Measurements from ENCODE around the gene SIM2.

SIM2 gene

DNA sequence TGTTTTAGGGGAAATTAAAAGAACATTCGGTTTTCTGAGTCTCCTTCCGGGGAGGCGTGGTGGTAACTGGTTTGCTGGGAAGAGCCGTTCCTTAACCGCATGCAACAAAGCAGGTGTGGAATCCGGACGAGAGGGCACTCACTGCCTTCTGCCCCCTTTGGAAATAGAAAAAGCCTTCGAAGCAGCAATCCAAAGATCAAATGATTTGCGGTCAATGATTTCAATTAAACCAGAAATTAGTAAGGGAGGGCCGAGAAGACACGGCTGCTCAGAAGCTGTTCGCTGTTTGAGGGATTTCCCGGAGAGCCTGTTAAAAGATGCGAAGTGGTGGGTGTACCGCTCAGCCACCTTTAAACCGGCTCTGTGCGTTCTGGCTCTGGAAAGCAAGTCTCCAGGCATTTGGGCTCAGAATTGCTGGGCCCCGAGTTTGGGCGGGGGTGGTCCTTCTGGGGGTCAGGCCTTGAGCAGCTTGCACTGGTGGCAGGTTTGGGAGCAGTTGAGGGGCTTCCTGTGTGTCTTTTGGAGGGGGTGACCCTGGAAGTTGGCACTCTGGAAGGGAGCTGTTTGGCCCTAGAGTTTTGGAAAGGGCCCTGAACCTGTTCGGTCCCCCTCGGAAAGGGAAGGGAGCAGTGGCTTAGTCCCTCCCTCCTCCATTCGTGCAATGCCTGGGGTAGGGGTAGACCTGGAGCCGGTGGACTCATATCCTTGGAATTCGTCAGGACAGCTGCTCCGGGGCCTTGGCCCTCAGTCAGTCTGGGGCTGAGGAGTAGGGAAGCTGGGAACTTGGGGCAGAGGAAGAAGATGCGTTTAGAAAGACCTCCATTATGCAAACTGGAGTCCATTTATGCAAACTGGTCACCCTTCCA lies 3.1 kb downstream of the SIM2 start:
- DNase-seq = no peak

GRCh38 chr21:36702622-36702968 lies 3.7 kb downstream of the SIM2 start:
- no peak for DNase-seq

- no peak for DNase-seq
These were observed 4.2 kb downstream of the SIM2 start for GRCh38 chr21:36703123-36703522.

DNA sequence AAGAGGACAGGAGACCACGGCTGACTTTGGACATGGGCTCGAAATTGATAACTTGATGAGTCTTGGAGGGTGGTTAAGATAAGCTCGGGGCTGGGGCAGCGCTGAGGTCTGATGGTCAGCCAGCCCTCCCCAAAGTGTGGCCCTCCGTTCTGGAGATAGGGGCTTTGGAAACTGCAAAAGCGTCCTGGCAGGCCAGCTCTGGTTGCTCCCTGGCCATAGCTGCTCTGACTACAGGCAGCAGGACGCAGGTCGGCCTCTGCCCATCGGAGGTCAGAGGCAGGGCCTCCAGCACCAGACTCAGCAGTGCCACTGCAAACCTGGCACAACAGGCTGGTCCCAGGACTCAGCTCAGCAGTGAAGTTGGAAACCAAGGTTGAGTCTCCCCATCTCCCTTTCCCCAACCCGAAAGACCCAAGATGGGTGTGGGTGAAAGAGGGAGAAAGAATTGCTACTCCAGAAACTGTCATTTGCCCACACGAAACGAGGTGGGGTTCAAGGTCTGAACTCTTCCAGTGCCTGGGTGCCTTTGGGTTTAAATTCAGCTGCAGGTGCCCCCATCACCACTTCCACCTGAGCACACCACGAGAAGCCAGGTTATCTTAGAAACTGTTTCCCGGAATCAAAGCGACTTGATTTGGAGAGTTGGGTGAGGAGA lies 4.8 kb downstream of the SIM2 start:
- DNase-seq = no peak

- no peak for DNase-seq
These were observed 5.5 kb downstream of the SIM2 start for GRCh38 chr21:36704281-36704957.

DNA sequence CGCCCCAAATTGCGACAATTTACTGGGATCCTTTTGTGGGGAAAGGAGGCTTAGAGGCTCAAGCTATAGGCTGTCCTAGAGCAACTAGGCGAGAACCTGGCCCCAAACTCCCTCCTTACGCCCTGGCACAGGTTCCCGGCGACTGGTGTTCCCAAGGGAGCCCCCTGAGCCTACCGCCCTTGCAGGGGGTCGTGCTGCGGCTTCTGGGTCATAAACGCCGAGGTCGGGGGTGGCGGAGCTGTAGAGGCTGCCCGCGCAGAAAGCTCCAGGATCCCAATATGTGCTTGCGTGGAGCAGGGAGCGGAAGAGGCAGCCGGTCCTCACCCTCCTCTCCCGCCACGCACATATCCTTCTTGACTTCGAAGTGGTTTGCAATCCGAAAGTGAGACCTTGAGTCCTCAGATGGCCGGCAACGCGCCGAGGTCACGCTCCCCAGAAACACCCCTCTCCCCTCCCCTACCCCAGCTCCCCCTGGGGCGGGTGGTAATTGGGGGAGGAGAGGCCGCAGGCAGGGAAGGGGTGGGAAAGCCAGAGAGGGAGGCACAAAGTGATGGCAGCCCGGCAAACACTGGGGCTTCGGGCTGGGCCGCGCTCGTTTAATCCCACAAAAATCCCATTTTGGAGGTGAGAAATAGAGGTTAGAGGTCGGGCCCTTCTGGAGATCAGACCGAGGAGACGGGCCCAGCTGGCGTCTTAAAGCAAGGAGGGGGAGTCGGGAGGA lies 6.2 kb downstream of the SIM2 start:
- no peak for DNase-seq

DNA sequence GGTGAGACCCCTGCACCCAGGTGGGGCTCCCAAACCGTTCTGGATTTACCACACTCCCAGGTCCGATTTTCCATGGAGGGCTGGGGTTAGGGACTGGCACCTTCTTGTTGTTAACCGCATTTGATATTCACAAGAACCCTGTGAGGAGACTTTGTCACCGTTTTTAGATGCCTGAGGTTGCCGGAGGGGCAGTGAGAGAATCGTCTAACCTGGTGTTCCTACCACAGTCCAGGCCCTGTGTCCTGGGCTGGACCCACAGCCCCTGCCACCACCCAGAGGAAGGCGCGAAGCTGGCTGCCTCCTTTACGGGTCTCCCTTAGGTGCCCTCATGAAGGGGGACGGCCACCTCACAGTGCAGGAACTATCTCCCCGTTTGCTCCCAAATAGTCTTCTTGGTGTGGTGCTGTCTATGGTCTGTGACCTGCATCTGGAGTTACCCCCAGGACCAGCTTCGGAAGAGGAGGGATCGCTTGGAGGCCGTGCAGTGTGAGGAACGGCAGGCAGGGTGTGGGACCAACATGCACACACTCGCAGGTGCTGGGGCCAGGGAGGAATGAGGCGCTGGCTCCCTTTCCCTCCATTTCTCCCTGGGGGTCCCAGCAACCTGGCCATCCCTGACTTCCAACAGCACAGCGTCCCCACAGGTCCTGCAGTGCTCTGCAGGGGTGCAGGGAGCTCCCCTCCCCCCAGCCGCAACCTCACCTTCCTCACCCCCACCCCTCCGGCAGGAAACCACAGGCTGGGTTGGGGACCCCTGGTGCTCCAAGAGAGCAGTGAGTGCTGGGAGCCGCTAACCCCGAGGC lies 7.0 kb downstream of the SIM2 start:
- DNase-seq = no peak

DNA sequence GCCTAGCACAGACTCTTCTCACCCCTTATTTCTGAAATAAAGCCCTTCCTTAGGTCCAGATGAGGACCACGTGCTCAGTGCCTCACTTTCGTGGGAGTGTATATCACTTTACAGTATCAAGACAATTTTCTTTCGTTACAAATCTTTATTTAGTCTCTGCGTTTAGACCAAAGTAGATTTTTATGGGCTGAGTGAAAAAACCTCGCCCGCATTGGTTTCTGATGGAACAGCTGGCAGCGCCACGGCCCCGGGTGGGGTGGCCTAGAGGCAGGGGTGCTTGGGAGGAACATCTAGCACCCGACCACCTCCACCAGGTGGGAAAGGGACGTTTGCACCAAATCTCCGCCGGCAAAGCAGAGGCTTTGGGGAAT lies 7.6 kb downstream of the SIM2 start:
- DNase-seq = no peak

GRCh38 chr21:36706951-36707762 lies 8.2 kb downstream of the SIM2 start:
- no peak for DNase-seq

DNA sequence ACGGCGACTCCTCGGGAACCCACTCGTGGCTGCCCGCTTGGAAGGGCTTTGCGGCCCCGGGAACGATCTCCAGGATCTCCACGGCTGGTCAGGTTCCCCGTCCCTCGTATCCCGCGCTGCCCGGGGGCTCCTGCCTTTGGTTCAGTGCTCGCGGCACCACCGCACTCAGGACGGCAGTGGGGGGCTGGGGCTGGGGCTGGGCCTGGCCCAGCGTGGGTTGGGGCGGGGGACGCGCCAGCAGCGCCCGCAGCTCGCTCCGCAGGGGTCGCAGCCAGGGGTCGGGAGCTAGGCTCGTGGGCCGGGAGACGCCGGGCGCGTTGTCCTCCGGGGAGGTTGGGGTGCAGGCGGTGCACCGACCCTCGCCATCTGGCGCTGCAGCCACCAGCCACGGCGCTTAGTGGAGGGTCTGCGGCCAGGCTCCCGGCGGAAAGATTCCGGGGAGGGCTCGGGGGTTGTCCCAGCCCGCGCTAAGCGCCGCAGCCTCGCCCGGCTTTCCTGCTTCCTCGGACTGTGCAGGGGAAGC lies 8.9 kb downstream of the SIM2 start:
- no peak for DNase-seq

DNA sequence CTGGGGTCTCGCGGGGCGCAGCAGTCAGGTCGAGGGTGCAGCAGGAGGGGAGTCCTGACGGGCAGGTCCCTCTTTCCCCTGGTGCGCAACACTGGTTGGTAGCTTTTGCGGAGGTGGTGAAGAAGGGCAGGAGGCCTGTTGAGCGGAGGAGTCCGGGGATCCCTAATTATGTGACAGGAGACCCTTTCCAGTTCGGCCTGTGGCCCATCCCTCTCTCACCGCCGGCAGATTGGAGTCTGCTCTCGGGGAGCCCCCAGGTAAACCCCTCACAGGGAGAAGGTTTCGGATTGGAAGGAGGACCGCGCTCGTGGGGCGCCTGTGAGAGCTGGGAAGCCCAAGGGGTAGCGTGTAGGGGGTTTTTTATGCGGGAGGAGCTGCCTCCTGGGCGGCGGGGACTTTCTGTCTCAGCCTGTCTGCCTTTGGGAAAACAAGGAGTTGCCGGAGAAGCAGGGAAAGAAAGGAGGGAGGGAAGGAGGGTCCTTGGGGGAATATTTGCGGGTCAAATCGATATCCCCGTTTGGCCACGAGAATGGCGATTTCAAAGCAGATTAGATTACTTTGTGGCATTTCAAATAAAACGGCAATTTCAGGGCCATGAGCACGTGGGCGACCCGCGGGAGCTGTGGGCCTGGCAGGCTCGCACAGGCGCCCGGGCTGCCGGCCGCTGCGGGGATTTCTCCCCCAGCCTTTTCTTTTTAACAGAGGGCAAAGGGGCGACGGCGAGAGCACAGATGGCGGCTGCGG lies 9.5 kb downstream of the SIM2 start:
- no peak for DNase-seq

DNA sequence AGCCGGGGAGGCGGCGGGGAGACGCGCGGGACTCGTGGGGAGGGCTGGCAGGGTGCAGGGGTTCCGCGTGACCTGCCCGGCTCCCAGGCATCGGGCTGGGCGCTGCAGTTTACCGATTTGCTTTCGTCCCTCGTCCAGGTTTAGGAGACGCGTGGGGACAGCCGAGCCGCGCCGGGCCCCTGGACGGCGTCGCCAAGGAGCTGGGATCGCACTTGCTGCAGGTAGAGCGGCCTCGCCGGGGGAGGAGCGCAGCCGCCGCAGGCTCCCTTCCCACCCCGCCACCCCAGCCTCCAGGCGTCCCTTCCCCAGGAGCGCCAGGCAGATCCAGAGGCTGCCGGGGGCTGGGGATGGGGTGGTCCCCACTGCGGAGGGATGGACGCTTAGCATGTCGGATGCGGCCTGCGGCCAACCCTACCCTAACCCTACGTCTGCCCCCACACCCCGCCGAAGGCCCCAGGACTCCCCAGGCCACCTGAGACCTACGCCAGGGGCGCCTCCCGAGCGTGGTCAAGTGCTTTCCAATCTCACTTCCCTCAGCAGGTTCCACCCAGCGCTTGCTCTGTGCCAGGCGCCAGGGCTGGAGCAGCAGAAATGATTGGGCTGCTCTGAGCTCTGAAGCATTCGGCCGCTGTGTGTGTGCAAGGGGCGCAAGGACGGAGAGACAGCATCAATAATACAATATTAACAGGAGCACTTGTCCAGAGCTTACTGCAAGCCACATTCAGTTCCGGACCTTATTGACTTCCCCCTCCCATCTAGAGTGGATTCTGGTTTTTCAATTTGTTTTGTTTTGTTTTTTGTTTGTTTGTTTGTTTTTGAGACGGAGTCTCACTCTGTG lies 10.3 kb downstream of the SIM2 start:
- no peak for DNase-seq

- DNase-seq = no peak
These were observed 11.2 kb downstream of the SIM2 start for GRCh38 chr21:36709868-36710728.

GRCh38 chr21:36710729-36711048 lies 11.8 kb downstream of the SIM2 start:
- no peak for DNase-seq

- no peak for DNase-seq
These were observed 14.8 kb downstream of the SIM2 start for GRCh38 chr21:36713746-36714145.

DNA sequence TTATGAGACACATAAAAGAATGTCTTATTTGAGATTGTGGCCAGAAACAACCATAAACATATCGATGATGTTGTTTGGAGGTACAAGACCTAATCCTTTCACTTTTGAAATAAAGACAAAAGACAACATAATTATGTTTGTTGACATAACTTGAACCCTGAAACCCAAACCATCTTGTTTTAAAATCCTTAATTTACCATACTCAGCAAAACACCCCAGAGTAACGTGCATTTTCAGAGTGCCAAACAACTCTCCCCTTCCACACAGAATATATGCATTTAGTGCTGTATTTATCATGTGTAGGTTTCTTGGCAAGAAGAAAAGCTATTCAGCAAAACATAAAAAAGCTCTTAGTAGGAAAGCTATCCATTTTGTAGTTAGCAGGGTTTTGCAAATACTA lies 17.5 kb downstream of the SIM2 start:
- no peak for DNase-seq

DNA sequence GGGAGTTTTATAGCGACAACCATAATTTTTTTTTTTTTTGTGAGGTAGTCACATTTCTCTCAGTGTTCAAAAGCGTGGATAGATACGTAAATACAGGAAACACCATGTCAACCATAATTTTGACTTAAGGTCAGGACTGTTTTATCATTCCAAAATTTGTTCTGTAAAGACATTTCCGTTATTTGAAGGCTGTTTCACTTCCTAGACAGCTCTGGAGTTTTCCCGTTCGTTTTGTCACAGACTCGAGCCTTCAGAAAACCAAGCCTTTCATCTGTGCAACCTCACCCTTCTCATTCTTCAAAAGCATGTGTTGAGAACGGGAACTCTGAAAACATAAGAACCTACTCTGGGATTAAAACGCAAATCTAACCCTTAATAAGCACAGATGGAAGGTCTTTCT lies 17.9 kb downstream of the SIM2 start:
- DNase-seq = no peak

DNA sequence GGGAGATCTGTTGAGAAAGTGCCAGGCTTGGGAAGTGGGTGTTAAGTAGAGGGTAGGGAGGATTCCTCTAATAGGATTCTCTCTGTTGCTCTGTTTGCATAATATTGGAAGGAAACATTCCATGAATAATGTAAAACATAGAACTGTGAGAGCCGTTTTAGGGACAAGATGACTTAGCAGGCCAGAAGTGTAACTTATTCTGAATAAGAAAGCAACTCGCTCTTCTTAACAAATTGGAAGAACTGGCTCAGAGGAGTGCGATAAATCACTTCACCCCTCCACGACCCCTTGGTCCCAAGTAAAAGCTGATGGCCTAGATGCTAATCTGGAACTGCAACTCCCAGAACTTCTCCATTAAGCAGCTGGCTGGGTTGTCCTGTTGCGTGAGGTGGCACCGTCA lies 19.1 kb downstream of the SIM2 start:
- DNase-seq = no peak

DNA sequence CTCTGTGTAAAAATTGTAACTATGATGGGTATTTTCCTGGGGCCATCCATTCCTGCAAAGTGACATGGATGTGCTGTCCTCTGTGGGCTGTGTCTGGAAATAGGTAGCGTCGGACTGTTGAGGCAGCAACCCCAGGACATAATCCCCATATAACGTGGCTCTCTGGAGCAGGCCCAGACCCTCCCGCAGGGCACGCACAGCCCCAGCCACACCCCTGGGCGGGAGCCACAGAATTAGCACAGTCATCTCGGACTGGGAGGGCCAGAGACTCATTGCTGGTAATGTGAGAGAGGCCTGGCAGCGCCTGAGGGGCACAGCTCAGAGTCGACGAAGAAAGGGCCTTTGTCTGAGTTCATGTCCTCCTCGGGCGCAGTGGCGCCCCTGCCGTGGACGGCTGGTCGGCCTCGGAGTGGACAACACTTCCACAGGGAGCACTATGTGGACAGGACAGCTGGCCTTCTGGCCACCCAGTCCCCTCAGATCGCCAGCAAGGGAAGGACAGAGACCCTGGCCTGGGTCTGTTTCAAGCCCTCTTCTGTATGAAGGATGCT lies 20.1 kb downstream of the SIM2 start:
- DNase-seq = no peak

Data from stimulated activated CD4-positive, alpha-beta T cell treated with anti-CD3 and anti-CD28 coated beads, Interleukin-1b, Interleukin-23, amount 100 ng/mL, for 48 hours (primary cell).